UCSD-AML1 (cell line): Measurements from ENCODE around the gene MAG.

Experiments
- DNase-seq: peaks from one replicate; lab custom pipeline; 2025; ENCODE audit not compliant: unreplicated experiment; lab: John Stamatoyannopoulos, UW

MAG gene

GRCh38 chr19:35291916-35292315 lies at the start of gene MAG:
Gene MAG, plus strand, starts transcription at chr19:35292161. Its CDS starts 3,248 bp downstream, at chr19:35295409.
- no peak for DNase-seq

DNA sequence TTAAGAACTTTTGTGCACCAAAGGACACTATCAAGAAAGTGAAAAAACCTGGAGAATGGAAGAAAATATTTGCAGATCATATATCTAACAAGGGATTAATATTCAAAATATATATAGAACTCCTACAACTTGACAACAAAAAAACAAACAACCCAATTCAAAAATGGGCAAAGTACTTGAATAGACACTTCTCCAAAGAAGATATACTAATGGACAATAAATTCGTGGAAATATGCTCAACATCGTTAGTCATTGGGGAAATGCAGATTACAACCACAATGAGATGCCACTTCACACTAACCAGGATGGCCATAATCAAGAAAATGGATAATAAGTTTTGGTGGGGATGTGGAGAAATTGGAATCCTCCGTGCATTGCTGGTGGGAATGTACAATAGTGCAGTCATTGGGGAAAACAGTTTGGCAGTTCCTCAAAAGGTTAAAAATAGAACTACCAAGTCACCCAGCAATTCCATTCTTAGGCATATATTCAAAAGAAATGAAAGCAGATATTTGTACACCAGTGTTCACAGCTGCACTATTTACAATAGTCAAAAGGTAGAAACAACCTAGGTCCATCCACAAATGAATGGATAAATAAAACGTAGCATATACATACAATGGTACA lies 45.4 kb upstream of the MAG start:
- DNase-seq = no peak

DNA sequence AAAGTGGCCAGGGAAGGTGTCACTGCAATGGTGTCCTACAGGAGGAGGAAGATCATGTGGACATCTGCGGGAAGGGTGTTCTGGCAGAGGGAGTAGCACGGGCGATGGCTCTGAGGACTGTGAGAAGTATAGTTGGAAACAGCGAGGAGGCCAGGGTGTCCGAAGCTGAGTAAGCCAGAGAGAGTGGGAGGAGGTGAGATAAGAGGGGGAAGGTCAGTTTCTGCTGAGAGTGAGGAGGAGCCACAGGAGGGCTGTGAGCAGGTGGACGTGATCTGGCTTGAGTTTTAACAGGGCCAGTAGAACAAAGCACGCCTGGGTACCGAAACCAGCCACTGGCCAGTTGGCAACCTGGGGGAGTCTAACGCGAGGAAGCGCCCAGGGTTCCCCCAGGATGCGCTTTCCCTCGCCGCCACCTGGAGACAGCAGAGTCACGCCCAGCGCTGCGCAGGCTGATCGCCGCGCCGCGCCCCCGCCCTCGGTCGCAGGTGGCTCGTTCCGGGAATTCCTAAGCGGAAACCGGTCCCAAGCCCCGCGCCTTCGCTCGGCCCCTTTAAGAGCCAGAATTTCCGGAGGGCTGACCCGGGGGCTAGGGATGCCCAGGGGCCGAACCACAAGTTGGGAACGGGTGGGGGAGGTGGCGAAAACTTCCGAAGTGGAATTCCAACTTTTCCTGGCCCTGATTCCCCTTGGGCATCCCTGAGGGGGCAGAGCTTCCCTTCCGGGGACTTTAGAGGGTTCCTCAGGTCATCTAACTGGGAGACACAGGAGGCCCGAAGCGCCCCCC lies 44.2 kb upstream of the MAG start:
- DNase-seq = no peak

GRCh38 chr19:35248310-35249145 lies 43.4 kb upstream of the MAG start, which contains the start of gene LSR:
Gene LSR, plus strand, starts transcription at chr19:35249002. Its CDS starts 21 bp downstream, at chr19:35249023.
- no peak for DNase-seq

DNA sequence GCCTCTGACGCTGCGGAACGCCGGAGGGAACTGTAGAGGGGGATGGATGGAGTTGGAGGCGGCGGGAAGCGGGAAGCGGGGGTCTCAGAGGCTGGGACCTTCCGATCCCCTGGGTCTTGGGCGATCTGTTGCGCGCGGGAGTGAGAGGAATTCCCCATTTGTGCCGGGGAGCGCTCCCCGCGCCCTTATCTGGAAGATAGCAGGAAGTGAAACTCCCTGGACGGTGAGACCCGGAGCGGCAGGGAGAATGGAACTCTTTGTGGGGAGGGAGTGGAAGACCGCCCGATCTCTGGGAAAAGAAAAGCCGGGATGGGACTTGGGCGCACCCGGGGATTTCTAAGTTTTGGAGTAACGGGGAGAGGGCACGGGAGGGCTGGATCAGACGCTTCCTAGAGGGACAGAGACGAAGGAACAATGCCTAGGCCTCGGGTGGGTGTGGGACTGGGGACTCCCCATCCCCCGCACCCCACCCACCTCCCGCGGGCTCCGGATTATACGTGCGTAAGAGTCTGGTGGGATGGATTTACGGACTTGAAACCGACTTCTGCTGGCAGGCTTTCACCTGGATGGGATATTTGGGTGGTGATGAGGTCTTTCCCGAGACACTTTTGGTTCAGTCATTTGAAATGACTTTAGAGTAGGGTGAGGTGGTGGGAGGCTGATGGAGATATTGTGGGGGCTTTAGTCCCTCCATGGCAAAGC lies 42.7 kb upstream of the MAG start:
- no peak for DNase-seq

DNA sequence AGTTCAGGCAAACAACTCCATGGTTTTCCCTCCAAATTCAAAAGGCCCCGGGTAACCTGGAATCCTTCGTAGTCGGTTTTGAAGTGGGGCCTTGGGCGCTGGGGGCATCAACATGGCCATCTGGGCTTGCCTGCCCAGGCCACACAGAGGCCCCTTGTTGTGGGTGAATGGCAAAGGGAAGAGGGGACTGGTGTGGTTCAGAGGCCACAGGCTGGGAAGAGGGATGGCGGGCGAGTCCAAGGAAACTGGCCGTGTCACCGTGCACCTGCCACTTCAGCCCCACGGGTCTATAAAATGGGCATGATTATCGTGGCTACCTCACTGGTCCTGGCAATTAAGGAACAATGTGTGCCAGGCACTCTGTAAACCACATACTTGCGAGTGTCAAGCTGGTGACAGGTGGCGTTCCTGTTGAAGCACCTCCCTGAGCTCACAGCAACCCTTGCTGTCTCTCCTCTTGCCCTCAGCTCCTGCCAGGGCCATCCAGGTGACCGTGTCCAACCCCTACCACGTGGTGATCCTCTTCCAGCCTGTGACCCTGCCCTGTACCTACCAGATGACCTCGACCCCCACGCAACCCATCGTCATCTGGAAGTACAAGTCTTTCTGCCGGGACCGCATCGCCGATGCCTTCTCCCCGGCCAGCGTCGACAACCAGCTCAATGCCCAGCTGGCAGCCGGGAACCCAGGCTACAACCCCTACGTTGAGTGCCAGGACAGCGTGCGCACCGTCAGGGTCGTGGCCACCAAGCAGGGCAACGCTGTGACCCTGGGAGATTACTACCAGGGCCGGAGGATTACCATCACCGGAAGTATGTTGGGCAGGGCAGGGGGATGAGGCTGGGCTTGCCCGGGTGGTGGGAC lies 41.9 kb upstream of the MAG start:
- no peak for DNase-seq

- no peak for DNase-seq
These were observed 40.5 kb upstream of the MAG start for GRCh38 chr19:35251456-35251855.

GRCh38 chr19:35253316-35254286 lies 38.4 kb upstream of the MAG start:
- no peak for DNase-seq

DNA sequence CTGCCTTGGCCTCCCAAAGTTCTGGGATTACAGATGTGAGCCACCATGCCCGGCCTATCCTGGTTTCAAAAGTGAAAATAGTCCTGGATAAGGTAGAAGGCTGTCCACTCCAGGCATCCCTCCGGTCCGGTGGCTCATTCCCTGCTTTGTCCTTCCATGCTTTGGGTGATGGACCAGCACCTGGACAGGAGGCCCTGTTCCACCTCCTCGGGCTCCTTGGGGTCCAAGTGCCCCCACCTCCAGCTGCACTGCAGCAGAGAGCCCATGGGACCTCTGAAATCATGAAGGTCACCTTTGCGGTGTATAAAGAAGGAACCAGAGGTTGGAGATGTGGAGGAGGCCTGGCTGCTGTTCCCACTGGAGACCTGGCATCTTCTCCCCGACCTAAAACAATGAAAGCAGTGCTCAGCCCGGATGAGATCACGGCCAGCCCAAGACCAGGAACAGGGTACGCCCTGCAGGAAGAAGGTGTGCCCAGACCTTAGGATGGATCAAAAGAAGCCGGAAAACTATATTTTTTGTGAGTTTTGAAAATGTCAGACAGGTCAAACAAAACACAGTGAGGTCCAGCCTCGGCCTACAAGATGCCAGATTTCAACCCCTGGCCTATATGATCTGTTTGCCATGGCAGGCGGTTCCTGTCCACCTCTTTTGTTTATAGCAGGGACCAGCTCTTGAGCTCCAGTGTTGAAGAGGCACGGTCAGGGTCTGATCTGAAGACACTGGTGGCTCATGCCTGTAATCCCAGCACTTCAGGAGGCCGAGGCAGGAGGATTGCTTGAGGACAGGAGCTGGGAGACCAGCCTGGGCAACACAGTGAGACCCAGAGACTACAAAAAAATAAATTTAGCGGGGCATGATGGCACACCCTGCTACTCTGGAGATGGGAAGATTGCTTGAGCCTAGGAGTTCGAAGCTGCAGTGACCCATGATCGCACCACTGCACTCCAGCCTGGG lies 37.3 kb upstream of the MAG start:
- no peak for DNase-seq

DNA sequence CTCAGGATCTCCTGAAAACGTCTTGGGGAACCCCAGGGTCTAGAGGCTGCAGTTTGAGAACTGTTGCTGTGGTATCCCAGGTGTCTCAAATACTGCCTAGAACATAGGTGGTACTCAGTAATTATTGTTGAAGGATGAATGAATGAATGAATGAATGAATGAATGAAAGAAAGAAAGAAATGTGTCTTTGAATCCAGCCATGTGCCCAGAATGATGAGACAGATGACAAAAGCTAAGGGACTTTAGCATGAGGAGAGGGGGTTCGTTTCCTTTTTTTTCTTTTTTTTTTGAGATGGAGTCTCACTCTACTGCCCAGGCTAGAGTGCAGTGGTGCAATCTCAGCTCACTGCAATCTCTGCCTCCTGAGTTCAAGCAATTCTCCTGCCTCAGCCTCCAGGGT lies 35.4 kb upstream of the MAG start:
- DNase-seq = no peak

GRCh38 chr19:35257113-35257461 lies 34.9 kb upstream of the MAG start:
- no peak for DNase-seq

GRCh38 chr19:35260694-35261304 lies 31.2 kb upstream of the MAG start:
- DNase-seq = no peak

DNA sequence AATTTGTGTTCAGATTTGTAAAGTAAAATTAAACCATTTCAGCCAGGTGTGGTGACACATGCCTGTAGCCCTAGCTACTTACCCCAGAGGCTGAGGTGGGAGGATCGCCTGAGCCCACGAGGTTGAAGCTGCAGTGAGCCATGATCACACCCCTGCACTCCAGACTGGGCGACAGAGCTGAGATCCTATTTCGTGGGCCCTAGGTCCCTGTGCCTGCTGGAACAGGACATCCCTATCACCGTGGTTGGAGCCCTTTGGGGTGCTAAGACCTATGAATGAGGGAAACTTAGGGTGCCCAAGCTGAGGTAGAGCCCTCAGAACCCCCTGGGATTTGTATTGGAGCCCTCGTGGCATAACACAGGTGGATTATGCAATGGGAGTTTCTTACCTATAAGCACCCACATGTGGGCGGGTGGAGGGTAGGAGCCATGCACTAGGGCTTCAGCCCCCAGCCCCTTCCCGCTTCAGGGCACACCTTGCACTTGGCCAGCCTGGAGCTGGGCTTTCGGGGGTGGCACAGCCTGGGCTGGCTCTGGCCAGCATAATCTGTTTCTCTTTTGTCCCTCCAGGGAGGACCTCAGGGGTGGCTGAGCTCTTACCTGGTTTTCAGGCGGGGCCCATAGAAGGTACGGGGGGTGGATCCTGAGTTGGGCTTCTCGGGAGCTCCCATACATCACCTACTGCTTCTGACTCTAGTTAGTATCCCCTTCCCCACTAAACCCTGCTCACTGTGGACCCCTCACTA lies 30.4 kb upstream of the MAG start:
- DNase-seq = no peak

GRCh38 chr19:35262101-35262761 lies 29.7 kb upstream of the MAG start:
- DNase-seq = no peak

GRCh38 chr19:35264268-35265125 lies 27.5 kb upstream of the MAG start:
- no peak for DNase-seq
